HCT116 (cell line): Measurements from ENCODE around the gene RAP2A. TPM values are rescaled to one million over a fixed set of nuclear protein-coding genes. Genes with fewer than 3 reads are reported as not detected.

ENCODE experiments used
- ATAC-seq: fragments of 200-7000 bp; cut with Tn5 transposase; 2 replicates; pipeline ENCODE4 v1.9.1; 2020; ENCODE audit warnings: mild to moderate bottlenecking, moderate library complexity
- BruUV-seq: library from RNA; stranded (reverse); fragments of 400-500 nt; replicated peaks from 2 replicates; lab custom pipeline; 2021; lab: Mats Ljungman, UMichigan
- CTCF ChIA-PET: fragments of 300-600 bp; sonication (Branson Sonifier 250); formaldehyde crosslinking; loops from one replicate; lab custom pipeline; 2021; ENCODE audit warnings: antibody characterized with exemption; lab: Charles Lee
- POLR2A ChIA-PET: fragments of 300-600, 350-600 bp; sonication (Branson Sonifier 250); formaldehyde crosslinking; loops from one replicate; lab custom pipeline; 2021; ENCODE audit warnings: antibody characterized with exemption; lab: Charles Lee
- RAD21 ChIA-PET, 2 experiments: fragments of 300-600 bp; sonication (Branson Sonifier 250); formaldehyde crosslinking; loops; one replicate each; lab custom pipeline; 2023; ENCODE audit warnings: low total read pairs in 2 of 2; ENCODE audit not compliant: uncharacterized antibody in 2 of 2, unreplicated experiment in 2 of 2, low non-redundant PET in 1 of 2; lab: Charles Lee
- DNase-seq: peaks from one replicate; pipeline ENCODE4 v3.0.0-alpha.2; 2010; ENCODE audit warnings: low read depth, low spot score
- H2AFZ ChIP-seq: fragments of 200-600 bp; shearing (Covaris generic), sonication (generic); 2 replicates; pipeline ENCODE4 v1.6.1; 2017; ENCODE audit warnings: low read depth, mixed run types, mixed read lengths, antibody characterized with exemption, low read length; ENCODE audit not compliant: poor library complexity, severe bottlenecking
- H3K27ac ChIP-seq: 2 replicates; pipeline ENCODE4 v1.5.1; 2012; ENCODE audit warnings: low read depth, low read length
- H3K27me3 ChIP-seq: fragments of 200-600 bp; sonication (generic); 2 replicates; pipeline ENCODE4 v1.6.1; 2016; ENCODE audit warnings: mixed run types, low read length, mixed read lengths; ENCODE audit not compliant: insufficient read depth
- H3K36me3 ChIP-seq, 2 experiments: fragments of 200-500 bp in 1 of 2; fragments of 200-600 bp in 1 of 2; sonication (Bioruptor generic) in 1 of 2; sonication (generic) in 1 of 2; 2 replicates each; pipeline versions ENCODE4 v1.5.1 to v1.6.1; 2014 to 2016; ENCODE audit warnings: low read length in 2 of 2, inconsistent platforms in 1 of 2, mixed read lengths in 1 of 2, mixed run types in 1 of 2; ENCODE audit not compliant: insufficient read depth in 2 of 2, control insufficient read depth in 1 of 2
- H3K4me1 ChIP-seq, 2 experiments: fragments of 200-600 bp in 1 of 2; sonication (generic) in 1 of 2; 2 replicates each; pipeline versions ENCODE4 v1.5.1 to v1.6.1; 2012 to 2017; ENCODE audit warnings: low read length in 2 of 2, inconsistent platforms in 1 of 2, mild to moderate bottlenecking in 1 of 2, mixed read lengths in 1 of 2, mixed run types in 1 of 2, moderate library complexity in 1 of 2; ENCODE audit not compliant: insufficient read depth in 2 of 2, control insufficient read depth in 1 of 2
- H3K4me2 ChIP-seq: fragments of 200-600 bp; sonication (generic); 2 replicates; pipeline ENCODE4 v1.6.1; 2017; ENCODE audit warnings: mixed run types, low read length, mixed read lengths
- H3K4me3 ChIP-seq, 2 experiments: fragments of 200-600 bp in 1 of 2; sonication (generic) in 1 of 2; replicated peaks in 1 of 2; 2 replicates each; pipeline ENCODE4 v1.5.1; 2011 to 2016; ENCODE audit warnings: low read length in 2 of 2, control low read depth in 1 of 2, low read depth in 1 of 2, mild to moderate bottlenecking in 1 of 2, mixed read lengths in 1 of 2, mixed run types in 1 of 2
- H3K79me2 ChIP-seq: fragments of 200-600 bp; sonication (generic); 2 replicates; pipeline ENCODE4 v1.6.1; 2017; ENCODE audit warnings: mild to moderate bottlenecking, mixed run types, low read length, moderate library complexity, mixed read lengths; ENCODE audit not compliant: insufficient read depth
- H3K9ac ChIP-seq: fragments of 200-600 bp; sonication (generic); 2 replicates; pipeline ENCODE4 v1.6.1; 2016; ENCODE audit warnings: low read length, mixed read lengths
- H3K9me2 ChIP-seq: fragments of 200-600 bp; sonication (generic), shearing (Covaris generic); 2 replicates; pipeline ENCODE4 v1.6.1; 2017; ENCODE audit warnings: mixed run types, mild to moderate bottlenecking, moderate library complexity; ENCODE audit not compliant: insufficient read depth
- H3K9me3 ChIP-seq, 2 experiments: fragments of 200-500 bp in 1 of 2; fragments of 200-600 bp in 1 of 2; sonication (Bioruptor generic) in 1 of 2; sonication (generic) in 1 of 2; 2 replicates each; pipeline ENCODE4 v1.6.1; 2014 to 2017; ENCODE audit warnings: low read length in 2 of 2, mixed read lengths in 2 of 2, inconsistent platforms in 1 of 2, low read depth in 1 of 2, mild to moderate bottlenecking in 1 of 2, mixed run types in 1 of 2, moderate library complexity in 1 of 2; ENCODE audit not compliant: control insufficient read depth in 1 of 2, insufficient read depth in 1 of 2
- H4K20me1 ChIP-seq: fragments of 200-600 bp; sonication (generic), shearing (Covaris generic); 2 replicates; pipeline ENCODE4 v1.6.1; 2017; ENCODE audit warnings: mixed run types, mild to moderate bottlenecking, moderate library complexity; ENCODE audit not compliant: insufficient read depth
- ATF3 ChIP-seq: IDR thresholded peaks from 2 replicates; pipeline ENCODE4 v1.6.1; 2012
- CEBPB ChIP-seq: IDR thresholded peaks from 2 replicates; pipeline ENCODE4 v1.6.1; 2012; ENCODE audit warnings: low read depth
- CTCF ChIP-seq, 3 experiments: fragments of 200-600 bp in 1 of 3; sonication (generic) in 1 of 3; IDR thresholded peaks in 2 of 3; conservative IDR thresholded peaks in 1 of 3; 2 replicates each; pipeline ENCODE4 v1.5.1; 2012 to 2017; ENCODE audit warnings: low read depth in 2 of 3, low read length in 2 of 3, antibody characterized with exemption in 1 of 3, borderline replicate concordance in 1 of 3, control low read depth in 1 of 3, mild to moderate bottlenecking in 1 of 3, mixed read lengths in 1 of 3, mixed run types in 1 of 3, moderate library complexity in 1 of 3; ENCODE audit not compliant: insufficient read depth in 1 of 3
- EGR1 ChIP-seq: IDR thresholded peaks from 2 replicates; pipeline ENCODE4 v1.6.1; 2012; ENCODE audit warnings: low read depth
- ELF1 ChIP-seq: IDR thresholded peaks from 2 replicates; pipeline ENCODE4 v1.6.1; 2012; ENCODE audit warnings: low read depth, borderline replicate concordance
- EZH2 ChIP-seq: fragments of 200-600 bp; sonication (generic); IDR thresholded peaks from 2 replicates; pipeline ENCODE4 v1.6.1; 2017; ENCODE audit warnings: antibody characterized with exemption, mixed run types
- MAX ChIP-seq: IDR thresholded peaks from 2 replicates; pipeline ENCODE4 v1.6.1; 2012
- RAD21 ChIP-seq: IDR thresholded peaks from 2 replicates; pipeline ENCODE4 v1.6.1; 2012; ENCODE audit warnings: low read depth, mild to moderate bottlenecking
- REST ChIP-seq: IDR thresholded peaks from 2 replicates; pipeline ENCODE4 v1.6.1; 2012; ENCODE audit warnings: low read depth
- SRF ChIP-seq: IDR thresholded peaks from 2 replicates; pipeline ENCODE4 v1.6.1; 2012; ENCODE audit warnings: low read depth
- TCF7L2 ChIP-seq: IDR thresholded peaks from 2 replicates; pipeline ENCODE4 v1.7.0; 2011; ENCODE audit warnings: borderline replicate concordance, inconsistent platforms; ENCODE audit not compliant: insufficient read depth, insufficient read length; ENCODE audit errors: extremely low read depth
- ZFX ChIP-seq: fragments of 450-650 bp; IDR thresholded peaks from 2 replicates; pipeline ENCODE4 v1.6.1; 2017
- ZNF274 ChIP-seq: fragments of 200-500 bp; sonication (Bioruptor generic); IDR thresholded peaks from 2 replicates; pipeline ENCODE4 v1.6.1; 2014; ENCODE audit warnings: mild to moderate bottlenecking, low read depth, low read length, inconsistent platforms
- intact Hi-C: fragments of 100-400 bp; cut with micrococcal nuclease; formaldehyde crosslinking; loops from 2 replicates; pipeline ENCODE4 v1.10.0; 2022
- total RNA-seq: library from RNA; stranded (reverse); gene quantifications from one replicate; pipeline ENCODE4 v1.2.1, GENCODE V29; 2021; ENCODE audit not compliant: unreplicated experiment
- TF ChIP-seq, protein P1 (sequence below): IDR thresholded peaks from 2 replicates; pipeline ENCODE4 v1.6.1; 2011; ENCODE audit warnings: mild to moderate bottlenecking, low read length, moderate library complexity; ENCODE audit not compliant: insufficient replicate concordance; ENCODE audit errors: extremely low read depth

Gene RAP2A
- total RNA-seq, 1 experiment from 2014 or later = 27.6 TPM

DNA sequence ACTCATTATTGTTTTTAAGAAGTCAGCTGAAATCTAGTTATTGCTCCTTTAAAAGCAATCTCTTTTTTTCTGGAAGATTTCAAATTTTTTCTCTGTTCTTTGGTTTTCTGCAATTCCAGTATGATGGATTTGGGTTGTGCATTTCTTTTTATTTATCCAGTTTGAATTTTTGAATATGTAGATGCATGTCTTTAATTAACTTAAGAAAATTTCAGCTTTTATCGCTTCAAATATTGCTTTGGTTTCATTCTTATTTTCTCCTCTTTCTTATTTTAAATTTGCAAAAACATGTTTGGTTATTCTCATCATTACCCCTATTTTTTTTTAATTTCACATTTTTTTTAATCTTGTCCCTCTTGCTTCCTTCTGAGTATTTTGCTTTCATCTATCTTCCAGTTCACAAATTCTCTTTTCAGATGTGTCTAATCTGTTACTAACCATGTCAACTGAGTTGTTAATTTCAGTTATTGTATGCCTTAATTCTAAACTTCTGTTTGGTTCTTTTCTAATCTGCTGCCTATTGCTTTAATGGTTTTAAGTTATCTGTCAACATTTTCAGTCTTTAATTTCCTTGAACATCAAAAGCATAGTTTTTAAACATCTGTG is 56.8 kb downstream of the RAP2A start (continued):
- TF ChIP-seq, protein P1, sequence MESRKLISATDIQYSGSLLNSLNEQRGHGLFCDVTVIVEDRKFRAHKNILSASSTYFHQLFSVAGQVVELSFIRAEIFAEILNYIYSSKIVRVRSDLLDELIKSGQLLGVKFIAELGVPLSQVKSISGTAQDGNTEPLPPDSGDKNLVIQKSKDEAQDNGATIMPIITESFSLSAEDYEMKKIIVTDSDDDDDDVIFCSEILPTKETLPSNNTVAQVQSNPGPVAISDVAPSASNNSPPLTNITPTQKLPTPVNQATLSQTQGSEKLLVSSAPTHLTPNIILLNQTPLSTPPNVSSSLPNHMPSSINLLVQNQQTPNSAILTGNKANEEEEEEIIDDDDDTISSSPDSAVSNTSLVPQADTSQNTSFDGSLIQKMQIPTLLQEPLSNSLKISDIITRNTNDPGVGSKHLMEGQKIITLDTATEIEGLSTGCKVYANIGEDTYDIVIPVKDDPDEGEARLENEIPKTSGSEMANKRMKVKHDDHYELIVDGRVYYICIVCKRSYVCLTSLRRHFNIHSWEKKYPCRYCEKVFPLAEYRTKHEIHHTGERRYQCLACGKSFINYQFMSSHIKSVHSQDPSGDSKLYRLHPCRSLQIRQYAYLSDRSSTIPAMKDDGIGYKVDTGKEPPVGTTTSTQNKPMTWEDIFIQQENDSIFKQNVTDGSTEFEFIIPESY = no peak

GRCh38 chr13:97491452-97491851 is 57.5 kb downstream of the RAP2A start:
- intact Hi-C loops = no loop called here
- Histone ChIP-seq H3K9me3 (peaks cover 0 to 4% of the 10 kb centered on the region in 2 experiments; a peak in 1 of 4 replicates), H2AFZ (no peak overlapping the region), H3K79me2 (no peaks in the 10 kb centered on the region), H3K27me3 (no peaks in the 10 kb centered on the region), H3K4me2 (no peak overlapping the region), H4K20me1 (no peaks in the 10 kb centered on the region), H3K4me1 (no peaks in the 10 kb centered on the region), H3K9me2 (no peaks in the 10 kb centered on the region), H3K36me3 (no peaks in the 10 kb centered on the region), H3K27ac (no peak overlapping the region), H3K9ac (no peak overlapping the region), H3K4me3 (no peak overlapping the region)
- no TSS peak for BruUV-seq
- ATAC-seq = no peak
- no peak for DNase-seq
- RAD21 ChIA-PET = no interaction called here
- CTCF ChIA-PET = no interaction called here
- POLR2A ChIA-PET = no interaction called here
- TF ChIP-seq RAD21 = no peak
- no peak for TF ChIP-seq ELF1
- no peak for TF ChIP-seq CTCF (IDR thresholded peaks at IDR 0.05 in 2 of 3, conservative IDR thresholded peaks at IDR 0.05 in 1 of 3; ENCODE audit: borderline replicate concordance in 1 of 3, insufficient read depth in 1 of 3, low read depth in 2 of 3, low read length in 2 of 3)
- TF ChIP-seq ZNF274 = no peak
- no peak for TF ChIP-seq EZH2
- TF ChIP-seq CEBPB = no peak
- TF ChIP-seq, protein P1 = no peak
- no peak for TF ChIP-seq ATF3
- TF ChIP-seq ZFX = no peak
- TF ChIP-seq SRF = no peak
- TF ChIP-seq REST = no peak
- TF ChIP-seq TCF7L2 = no peak
- TF ChIP-seq EGR1 = no peak
- TF ChIP-seq MAX = no peak
